DND-41 (cell line): Measurements from ENCODE around the gene JSRP1.

Source experiments
- EZH2 ChIP-seq: IDR thresholded peaks from 3 replicates; pipeline ENCODE4 v1.6.1; 2012; ENCODE audit warnings: borderline replicate concordance, low read depth, mild to moderate bottlenecking, moderate library complexity, low read length, inconsistent platforms; ENCODE audit not compliant: severe bottlenecking
- TF ChIP-seq, protein P1 (sequence below): IDR thresholded peaks from 2 replicates; pipeline ENCODE4 v1.5.1; 2012; ENCODE audit warnings: borderline replicate concordance, low read length, moderate library complexity, mild to moderate bottlenecking; ENCODE audit not compliant: poor library complexity, severe bottlenecking; ENCODE audit errors: extremely low read depth

- TF ChIP-seq, protein P1, sequence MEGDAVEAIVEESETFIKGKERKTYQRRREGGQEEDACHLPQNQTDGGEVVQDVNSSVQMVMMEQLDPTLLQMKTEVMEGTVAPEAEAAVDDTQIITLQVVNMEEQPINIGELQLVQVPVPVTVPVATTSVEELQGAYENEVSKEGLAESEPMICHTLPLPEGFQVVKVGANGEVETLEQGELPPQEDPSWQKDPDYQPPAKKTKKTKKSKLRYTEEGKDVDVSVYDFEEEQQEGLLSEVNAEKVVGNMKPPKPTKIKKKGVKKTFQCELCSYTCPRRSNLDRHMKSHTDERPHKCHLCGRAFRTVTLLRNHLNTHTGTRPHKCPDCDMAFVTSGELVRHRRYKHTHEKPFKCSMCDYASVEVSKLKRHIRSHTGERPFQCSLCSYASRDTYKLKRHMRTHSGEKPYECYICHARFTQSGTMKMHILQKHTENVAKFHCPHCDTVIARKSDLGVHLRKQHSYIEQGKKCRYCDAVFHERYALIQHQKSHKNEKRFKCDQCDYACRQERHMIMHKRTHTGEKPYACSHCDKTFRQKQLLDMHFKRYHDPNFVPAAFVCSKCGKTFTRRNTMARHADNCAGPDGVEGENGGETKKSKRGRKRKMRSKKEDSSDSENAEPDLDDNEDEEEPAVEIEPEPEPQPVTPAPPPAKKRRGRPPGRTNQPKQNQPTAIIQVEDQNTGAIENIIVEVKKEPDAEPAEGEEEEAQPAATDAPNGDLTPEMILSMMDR, result no peak
- TF ChIP-seq EZH2, result no peak
Observed at GRCh38 chr19:2232286-2233151, 23.7 kb downstream of the JSRP1 start.
